ENCODE data around the gene SF3A1.

GRCh38 chr22:30326255-30326705 is 30.4 kb downstream of the SF3A1 start:
- no peak for TF ChIP-seq EZH2 (IDR thresholded peaks at IDR 0.05; ENCODE audit: low read length, missing control alignments)
- TF ChIP-seq CTCF (conservative IDR thresholded peaks at IDR 0.05 in 1 of 2, IDR thresholded peaks at IDR 0.05 in 1 of 2; ENCODE audit: low read depth in 1 of 2, low read length in 2 of 2): no peak

All from fibroblast of lung (primary cell).